Raji (cell line): ENCODE results near the gene PUS1.

Experiments
- POLR2A ChIP-seq: IDR thresholded peaks from 2 replicates; pipeline ENCODE4 v1.6.1; 2011; ENCODE audit warnings: low read depth, low read length, control low read depth; ENCODE audit not compliant: insufficient read depth

Gene PUS1

DNA sequence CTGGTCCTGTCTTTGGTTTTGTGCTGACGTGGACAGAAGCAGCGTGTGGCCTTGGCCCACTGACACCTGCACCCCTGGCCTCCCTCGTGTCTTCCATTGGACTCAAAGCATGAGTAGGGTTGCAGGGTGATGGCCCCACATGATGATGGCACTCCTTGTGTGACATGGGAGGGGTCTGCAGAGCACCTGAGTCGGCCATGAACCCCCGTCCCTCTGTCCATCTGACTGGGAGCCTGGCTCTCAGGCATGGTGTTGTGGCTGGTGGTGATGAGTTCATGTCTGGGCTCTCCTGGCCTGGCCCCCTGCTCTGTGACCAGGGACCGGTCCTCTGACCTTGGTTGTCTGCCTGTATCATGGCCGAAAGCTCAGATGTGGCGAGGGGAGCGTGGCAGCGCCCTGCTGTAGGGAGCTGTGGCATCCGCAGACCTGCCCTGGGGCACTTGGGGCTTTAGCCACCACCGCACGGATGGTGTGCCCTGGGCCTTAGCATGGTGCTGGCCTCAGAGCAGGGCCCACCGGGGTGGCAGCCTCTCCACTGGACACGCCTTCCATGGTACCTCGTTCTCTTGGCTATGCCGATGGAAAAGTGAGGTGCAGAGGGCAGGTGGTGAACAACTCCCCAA lies 17.9 kb upstream of the PUS1 start:
- no peak for TF ChIP-seq POLR2A

- TF ChIP-seq POLR2A, result no peak
Measured at GRCh38 chr12:131911851-131912477, 17.1 kb upstream of the PUS1 start.

GRCh38 chr12:131912518-131913274 lies 16.4 kb upstream of the PUS1 start:
- no peak for TF ChIP-seq POLR2A

DNA sequence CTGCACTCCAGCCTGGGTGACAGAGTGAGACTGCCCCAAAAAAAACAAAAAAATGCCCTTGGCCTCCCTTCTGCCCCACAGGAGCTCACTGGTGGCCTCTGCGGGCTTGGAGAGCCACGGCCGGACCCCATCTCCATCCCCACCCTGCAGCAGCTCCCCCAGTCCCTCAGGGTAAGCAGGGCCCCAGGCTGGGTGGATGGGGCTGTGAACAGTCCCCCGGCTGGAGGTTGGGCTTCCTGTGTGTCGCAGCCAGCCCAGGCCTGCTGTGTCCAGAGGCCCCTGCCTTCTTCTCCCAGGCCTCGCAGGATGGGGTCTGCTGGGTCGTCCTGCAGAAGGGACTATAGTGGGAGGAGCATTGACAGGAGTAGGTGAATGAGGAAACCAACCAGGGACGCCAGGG lies 15.4 kb upstream of the PUS1 start:
- TF ChIP-seq POLR2A, result no peak

DNA sequence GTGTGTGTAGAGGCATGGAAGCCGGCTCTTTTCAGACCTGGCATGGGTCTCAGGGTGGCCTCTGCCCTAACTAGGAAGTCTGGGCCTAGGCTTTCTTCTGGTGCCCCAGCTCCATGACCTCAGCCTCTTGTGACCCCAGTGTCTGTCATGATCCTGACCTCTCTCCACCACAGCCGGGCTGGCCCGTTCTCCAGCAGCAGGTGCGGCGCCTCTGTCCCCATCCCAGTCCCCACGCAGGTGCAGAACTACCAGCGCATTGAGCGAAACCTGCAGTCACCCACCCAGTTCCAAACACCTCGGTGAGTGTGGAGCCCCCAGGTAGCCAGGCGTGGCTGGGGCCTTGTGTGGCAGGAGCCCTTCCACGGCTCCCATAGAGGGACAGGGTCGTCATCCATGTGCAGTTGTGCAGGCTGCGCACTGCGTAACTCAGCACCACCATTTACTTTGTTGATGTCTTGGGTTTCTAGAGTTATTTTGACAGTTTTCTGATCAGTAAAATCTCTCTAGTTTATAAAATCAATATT lies 14.8 kb upstream of the PUS1 start:
- no peak for TF ChIP-seq POLR2A

DNA sequence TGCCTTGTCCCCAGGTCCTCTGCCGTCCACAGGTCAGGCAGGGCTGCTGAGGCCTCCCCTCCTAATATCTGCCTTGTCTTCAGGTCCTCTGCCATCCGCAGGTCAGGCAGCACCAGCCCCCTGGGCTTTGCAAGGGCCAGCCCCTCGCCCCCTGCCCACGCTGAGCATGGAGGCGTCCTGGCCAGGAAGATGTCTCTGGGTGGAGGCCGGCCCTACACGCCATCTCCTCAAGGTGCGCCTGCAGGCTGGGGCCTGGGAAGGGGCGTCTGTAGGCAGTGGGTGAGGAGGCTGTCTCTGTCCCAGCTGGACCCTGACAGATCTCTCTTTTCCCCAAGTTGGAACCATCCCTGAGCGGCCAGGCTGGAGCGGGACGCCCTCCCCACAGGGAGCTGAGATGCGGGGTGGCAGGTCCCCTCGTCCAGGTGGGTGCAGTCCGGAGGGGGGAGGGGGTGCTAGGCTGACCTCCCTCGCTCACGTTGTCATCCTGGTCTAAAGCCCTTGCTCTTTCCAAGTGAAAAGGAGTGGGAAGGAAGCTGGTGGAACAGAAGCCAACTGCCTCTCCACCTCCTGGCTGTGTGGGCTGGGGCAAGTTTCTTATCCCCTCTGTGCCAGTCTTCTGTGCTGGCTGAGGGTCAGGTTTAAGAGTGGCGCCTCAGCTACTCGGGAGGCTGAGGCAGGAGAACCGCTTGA lies 13.9 kb upstream of the PUS1 start:
- TF ChIP-seq POLR2A, result no peak

DNA sequence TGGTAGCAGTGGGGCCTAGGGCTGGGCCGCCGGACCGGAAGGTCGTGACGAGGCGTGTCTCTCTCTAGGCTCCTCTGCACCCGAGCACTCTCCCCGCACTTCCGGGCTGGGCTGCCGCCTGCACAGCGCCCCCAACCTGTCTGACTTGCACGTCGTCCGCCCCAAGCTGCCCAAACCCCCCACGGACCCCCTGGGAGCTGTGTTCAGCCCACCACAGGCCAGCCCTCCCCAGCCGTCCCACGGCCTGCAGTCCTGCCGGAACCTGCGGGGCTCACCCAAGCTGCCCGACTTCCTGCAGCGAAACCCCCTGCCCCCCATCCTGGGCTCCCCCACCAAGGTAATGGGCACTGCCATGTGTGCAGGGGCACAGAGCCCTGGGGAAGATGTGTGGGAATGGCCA lies 13.3 kb upstream of the PUS1 start:
- TF ChIP-seq POLR2A, result no peak

GRCh38 chr12:131916306-131917138 lies 12.6 kb upstream of the PUS1 start:
- TF ChIP-seq POLR2A, result no peak

DNA sequence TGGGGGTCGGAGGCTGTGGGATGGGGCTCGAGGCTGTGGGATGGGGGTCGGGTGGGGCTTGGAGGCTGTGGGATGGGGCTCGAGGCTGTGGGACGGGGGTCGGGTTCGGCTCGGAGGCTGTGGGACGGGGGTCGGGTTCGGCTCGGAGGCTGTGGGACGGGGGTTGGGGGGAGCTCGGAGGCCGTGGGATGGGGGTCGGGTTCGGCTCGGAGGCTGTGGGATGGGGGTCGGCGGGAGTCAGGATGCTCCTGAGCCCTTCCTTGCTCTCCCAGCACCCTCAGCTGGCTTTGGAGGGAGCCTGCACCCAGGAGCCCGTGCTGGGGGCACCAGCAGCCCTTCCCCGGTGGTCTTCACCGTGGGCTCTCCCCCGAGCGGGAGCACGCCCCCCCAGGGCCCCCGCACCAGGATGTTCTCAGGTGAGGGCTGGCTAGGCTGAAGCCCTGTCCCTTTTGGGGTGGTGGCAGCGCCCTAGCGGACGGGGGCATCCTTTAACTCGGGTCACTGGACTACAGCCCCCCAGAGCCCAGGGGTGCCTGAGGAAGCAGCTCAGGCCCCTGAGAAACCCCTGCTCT lies 11.9 kb upstream of the PUS1 start:
- no peak for TF ChIP-seq POLR2A

- TF ChIP-seq POLR2A, result no peak
Measured at GRCh38 chr12:131917711-131918306, 11.3 kb upstream of the PUS1 start.

DNA sequence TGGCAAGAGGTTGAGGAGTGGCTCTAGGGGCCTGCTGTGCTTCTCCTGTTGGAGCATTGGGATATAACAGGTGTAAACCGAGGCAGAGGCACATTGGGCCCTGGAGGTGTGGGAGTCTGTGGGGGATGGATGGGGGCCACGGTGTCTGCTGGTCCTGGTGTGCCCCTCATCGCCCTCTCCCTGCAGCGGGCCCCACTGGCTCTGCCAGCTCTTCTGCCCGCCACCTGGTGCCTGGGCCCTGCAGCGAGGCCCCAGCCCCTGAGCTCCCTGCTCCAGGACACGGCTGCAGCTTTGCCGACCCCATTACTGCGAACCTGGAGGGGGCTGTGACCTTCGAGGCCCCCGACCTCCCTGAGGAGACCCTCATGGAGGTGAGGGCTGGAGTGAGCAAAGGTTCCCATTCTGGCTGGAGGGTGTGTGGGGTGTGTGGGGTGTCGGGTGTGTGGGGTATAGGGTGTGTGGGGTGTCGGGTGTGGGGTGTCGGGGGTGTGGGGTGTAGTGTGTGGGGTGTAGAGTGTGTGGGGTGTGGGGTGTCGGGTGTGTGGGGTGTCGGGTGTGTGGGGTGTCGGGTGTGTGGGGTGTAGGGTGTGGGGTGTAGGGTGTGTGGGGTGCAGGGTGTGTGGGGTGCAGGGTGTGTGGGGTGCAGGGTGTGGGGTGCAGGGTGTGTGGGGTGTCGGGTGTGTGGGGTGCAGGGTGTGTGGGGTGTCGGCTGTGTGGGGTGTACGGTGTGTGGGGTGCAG lies 10.6 kb upstream of the PUS1 start:
- TF ChIP-seq POLR2A, result no peak

- no peak for TF ChIP-seq POLR2A
Measured at GRCh38 chr12:131919051-131919347, 10.1 kb upstream of the PUS1 start.

DNA sequence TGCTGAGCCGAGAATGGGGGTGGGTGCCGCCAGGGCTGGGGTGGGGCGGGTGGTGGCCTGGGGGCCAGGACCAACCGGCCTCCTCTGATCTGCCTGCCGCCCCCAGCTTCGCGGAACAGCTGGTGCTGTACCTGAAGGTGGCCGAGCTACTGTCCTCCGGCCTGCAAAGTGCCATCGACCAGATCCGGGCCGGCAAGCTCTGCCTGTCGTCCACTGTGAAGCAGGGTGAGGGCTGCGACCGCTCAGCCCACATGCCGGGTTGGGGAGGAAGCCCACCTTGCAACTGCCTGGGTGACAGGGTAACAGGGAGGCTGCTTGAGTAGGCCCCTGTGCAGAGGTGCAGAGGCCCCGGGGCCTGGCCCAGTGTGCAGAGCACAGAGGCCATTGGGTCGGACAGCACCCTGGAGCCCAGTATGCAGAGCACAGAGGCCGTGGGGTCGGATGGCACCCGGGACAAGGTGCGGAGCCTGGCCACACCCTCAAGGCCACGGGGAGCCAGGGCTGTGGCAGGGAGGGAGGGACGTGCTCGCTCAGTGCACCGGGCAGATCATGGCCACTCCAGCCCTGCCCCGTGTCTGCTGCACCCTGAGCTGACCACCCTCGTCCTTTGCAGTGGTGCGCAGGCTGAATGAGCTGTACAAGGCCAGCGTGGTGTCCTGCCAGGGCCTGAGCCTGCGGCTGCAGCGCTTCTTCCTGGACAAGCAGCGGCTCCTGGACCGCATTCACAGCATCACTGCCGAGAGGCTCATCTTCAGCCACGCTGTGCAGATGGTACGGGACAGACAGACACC lies 9.5 kb upstream of the PUS1 start:
- no peak for TF ChIP-seq POLR2A
